Nephron (organoid): Measurements from ENCODE around the gene KRT13.

Experiments used
- H3K27ac Mint-ChIP-seq, 3 experiments: 2 replicates each; pipeline ENCODE4 v1.8.0; 2020; ENCODE audit warnings: mixed read lengths in 3 of 3, mild to moderate bottlenecking in 2 of 3, moderate library complexity in 1 of 3
- H3K27me3 Mint-ChIP-seq: 2 replicates; pipeline ENCODE4 v1.8.0; 2021; ENCODE audit warnings: low read depth, mild to moderate bottlenecking, moderate library complexity, mixed read lengths
- H3K36me3 Mint-ChIP-seq: 2 replicates; pipeline ENCODE4 v1.8.0; 2020; ENCODE audit warnings: low read depth, mixed read lengths
- H3K4me1 Mint-ChIP-seq: 2 replicates; pipeline ENCODE4 v1.8.0; 2020; ENCODE audit warnings: mixed read lengths
- H3K4me3 Mint-ChIP-seq, 3 experiments: 2 replicates each; pipeline ENCODE4 v1.8.0; 2020; ENCODE audit warnings: mild to moderate bottlenecking in 3 of 3, mixed read lengths in 3 of 3, moderate library complexity in 2 of 3
- H3K9me3 Mint-ChIP-seq: 2 replicates; pipeline ENCODE4 v1.8.0; 2020; ENCODE audit warnings: mixed read lengths
- CTCF ChIP-seq, 3 experiments: fragments of 200-600 bp; sonication (generic); IDR thresholded peaks; one replicate each; pipeline ENCODE4 v1.5.0; 2021; ENCODE audit warnings: antibody characterized with exemption in 3 of 3; ENCODE audit not compliant: unreplicated experiment in 3 of 3

KRT13 gene

GRCh38 chr17:41539979-41540701 is 34.7 kb upstream of the KRT13 start:
- TF ChIP-seq CTCF (IDR thresholded peaks at IDR 0.05; ENCODE audit: unreplicated experiment in 3 of 3): no peak
- peaks cover 16% of the 10 kb centered on the region for H3K27me3 Mint-ChIP-seq
- peak overlapping the region; percentile 2 to 45 (median 11) for H3K27ac Mint-ChIP-seq
- peaks cover 32% of the 10 kb centered on the region for H3K4me1 Mint-ChIP-seq
- H3K36me3 Mint-ChIP-seq: no peaks in the 10 kb centered on the region
- H3K9me3 Mint-ChIP-seq: no peaks in the 10 kb centered on the region
- no peak overlapping the region for H3K4me3 Mint-ChIP-seq

GRCh38 chr17:41539071-41539492 is 33.7 kb upstream of the KRT13 start:
- peaks cover 25% of the 10 kb centered on the region for H3K4me1 Mint-ChIP-seq
- H3K27me3 Mint-ChIP-seq: peaks cover 17% of the 10 kb centered on the region
- no peak for TF ChIP-seq CTCF (IDR thresholded peaks at IDR 0.05; ENCODE audit: unreplicated experiment in 3 of 3)
- no peak overlapping the region for H3K4me3 Mint-ChIP-seq
- H3K36me3 Mint-ChIP-seq: no peaks in the 10 kb centered on the region
- no peaks in the 10 kb centered on the region for H3K9me3 Mint-ChIP-seq
- H3K27ac Mint-ChIP-seq: peak overlapping the region; percentile 49 to 81 (median 69)

- Mint-ChIP-seq H3K4me1 (peaks cover 25% of the 10 kb centered on the region), H3K4me3 (no peak overlapping the region), H3K36me3 (no peaks in the 10 kb centered on the region), H3K27ac (peak overlapping the region; percentile 49 to 81 (median 69)), H3K27me3 (peaks cover 19% of the 10 kb centered on the region), H3K9me3 (no peaks in the 10 kb centered on the region)
- TF ChIP-seq CTCF (IDR thresholded peaks at IDR 0.05; ENCODE audit: unreplicated experiment in 3 of 3): no peak
Observed at GRCh38 chr17:41538565-41538991, 33.2 kb upstream of the KRT13 start.

GRCh38 chr17:41537990-41538389 is 32.6 kb upstream of the KRT13 start:
- Mint-ChIP-seq H3K36me3 (no peaks in the 10 kb centered on the region), H3K27me3 (peaks cover 25% of the 10 kb centered on the region), H3K9me3 (no peaks in the 10 kb centered on the region), H3K4me3 (no peak overlapping the region), H3K4me1 (peaks cover 25% of the 10 kb centered on the region), H3K27ac (peak overlapping the region; percentile 58 to 72 (median 68))
- no peak for TF ChIP-seq CTCF (IDR thresholded peaks at IDR 0.05; ENCODE audit: unreplicated experiment in 3 of 3)

GRCh38 chr17:41537614-41537954 is 32.2 kb upstream of the KRT13 start:
- peak overlapping the region; percentile 58 to 72 (median 68) for H3K27ac Mint-ChIP-seq
- no peak for TF ChIP-seq CTCF (IDR thresholded peaks at IDR 0.05; ENCODE audit: unreplicated experiment in 3 of 3)
- peaks cover 29% of the 10 kb centered on the region for H3K27me3 Mint-ChIP-seq
- no peaks in the 10 kb centered on the region for H3K36me3 Mint-ChIP-seq
- peaks cover 25% of the 10 kb centered on the region for H3K4me1 Mint-ChIP-seq
- H3K4me3 Mint-ChIP-seq: no peak overlapping the region
- H3K9me3 Mint-ChIP-seq: no peaks in the 10 kb centered on the region
